ENCODE measurements around the gene RRAGD. TPM values are rescaled to one million over a fixed set of nuclear protein-coding genes. Genes with fewer than 3 reads are reported as not detected.

Gene RRAGD
- total RNA-seq, 4 donors from 2014 or later, result 31.6 to 55.9 (median 37.9) TPM

DNA sequence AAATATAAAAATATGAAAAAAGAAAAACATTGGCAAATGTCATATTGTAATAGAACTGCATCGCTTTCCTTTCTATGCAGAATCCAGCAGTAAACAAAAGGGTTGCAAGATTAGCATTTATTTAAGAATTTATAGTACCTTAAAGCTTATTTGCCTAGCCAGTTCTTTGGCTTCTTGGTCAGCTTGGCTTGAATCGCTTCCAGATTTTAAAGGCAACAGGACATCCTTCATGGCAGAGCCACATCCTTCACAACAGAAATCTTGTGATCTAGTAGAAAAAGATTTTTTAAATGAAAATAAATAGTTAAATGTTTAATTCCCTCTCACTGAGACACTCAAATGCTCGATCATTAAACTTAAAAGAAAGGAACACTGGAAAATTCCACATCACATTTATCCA lies 76.9 kb downstream of the RRAGD start:
- TF ChIP-seq, protein P1, sequence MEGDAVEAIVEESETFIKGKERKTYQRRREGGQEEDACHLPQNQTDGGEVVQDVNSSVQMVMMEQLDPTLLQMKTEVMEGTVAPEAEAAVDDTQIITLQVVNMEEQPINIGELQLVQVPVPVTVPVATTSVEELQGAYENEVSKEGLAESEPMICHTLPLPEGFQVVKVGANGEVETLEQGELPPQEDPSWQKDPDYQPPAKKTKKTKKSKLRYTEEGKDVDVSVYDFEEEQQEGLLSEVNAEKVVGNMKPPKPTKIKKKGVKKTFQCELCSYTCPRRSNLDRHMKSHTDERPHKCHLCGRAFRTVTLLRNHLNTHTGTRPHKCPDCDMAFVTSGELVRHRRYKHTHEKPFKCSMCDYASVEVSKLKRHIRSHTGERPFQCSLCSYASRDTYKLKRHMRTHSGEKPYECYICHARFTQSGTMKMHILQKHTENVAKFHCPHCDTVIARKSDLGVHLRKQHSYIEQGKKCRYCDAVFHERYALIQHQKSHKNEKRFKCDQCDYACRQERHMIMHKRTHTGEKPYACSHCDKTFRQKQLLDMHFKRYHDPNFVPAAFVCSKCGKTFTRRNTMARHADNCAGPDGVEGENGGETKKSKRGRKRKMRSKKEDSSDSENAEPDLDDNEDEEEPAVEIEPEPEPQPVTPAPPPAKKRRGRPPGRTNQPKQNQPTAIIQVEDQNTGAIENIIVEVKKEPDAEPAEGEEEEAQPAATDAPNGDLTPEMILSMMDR (IDR thresholded peaks at IDR 0.05; ENCODE audit: low read depth), result no peak

GRCh38 chr6:89330910-89331309 lies 81.2 kb downstream of the RRAGD start:
- TF ChIP-seq, protein P1 (IDR thresholded peaks at IDR 0.05; ENCODE audit: low read depth), result no peak

- TF ChIP-seq, protein P1 (IDR thresholded peaks at IDR 0.05; ENCODE audit: low read depth), result no peak
These were observed 83.1 kb downstream of the RRAGD start for GRCh38 chr6:89328976-89329375.

GRCh38 chr6:89324304-89324703 lies 87.8 kb downstream of the RRAGD start:
- TF ChIP-seq, protein P1 (IDR thresholded peaks at IDR 0.05; ENCODE audit: low read depth), result no peak

GRCh38 chr6:89323511-89323971 lies 88.5 kb downstream of the RRAGD start:
- TF ChIP-seq, protein P1 (IDR thresholded peaks at IDR 0.05; ENCODE audit: low read depth), result no peak

- TF ChIP-seq, protein P1 (IDR thresholded peaks at IDR 0.05; ENCODE audit: low read depth), result no peak
These were observed 90.7 kb downstream of the RRAGD start for GRCh38 chr6:89321131-89321970.

DNA sequence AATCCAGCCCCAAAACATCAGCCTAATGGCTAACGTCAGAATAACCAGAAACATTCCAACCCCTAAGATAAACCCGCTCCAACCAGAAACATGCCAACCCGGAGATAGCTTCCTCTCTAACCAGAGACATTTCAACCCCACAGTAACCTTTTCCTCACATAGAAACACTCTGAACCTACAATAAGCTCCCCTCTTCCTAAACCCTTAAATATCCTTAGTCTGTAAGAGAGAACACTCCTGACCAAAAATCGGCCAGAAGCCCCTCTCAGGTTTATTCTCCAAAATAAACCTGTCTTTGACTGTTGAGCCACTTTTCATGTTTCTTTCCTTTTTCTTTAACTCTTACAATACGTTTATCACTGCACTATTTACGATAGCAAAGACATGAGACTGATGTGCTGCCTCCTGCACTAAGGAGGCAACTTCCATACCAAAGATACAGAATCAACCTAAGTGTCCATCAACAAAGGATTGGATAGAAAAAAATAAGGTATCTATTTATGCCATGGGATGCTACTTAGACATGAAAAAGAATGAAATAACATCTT lies 92.0 kb downstream of the RRAGD start:
- TF ChIP-seq, protein P1 (IDR thresholded peaks at IDR 0.05; ENCODE audit: low read depth), result no peak

Data from subcutaneous adipose tissue (tissue), 4 donors.